Activated T-cell treated with anti-CD3 and anti-CD28 coated beads, Interleukin-2, amount 50 U/mL, for 48 hours (primary cell): ENCODE data around the gene CACNA1C.

ENCODE experiments used
- DNase-seq, 2 experiments: peaks; one replicate each; pipeline ENCODE4 v3.0.0-alpha.2; 2020

CACNA1C gene

DNA sequence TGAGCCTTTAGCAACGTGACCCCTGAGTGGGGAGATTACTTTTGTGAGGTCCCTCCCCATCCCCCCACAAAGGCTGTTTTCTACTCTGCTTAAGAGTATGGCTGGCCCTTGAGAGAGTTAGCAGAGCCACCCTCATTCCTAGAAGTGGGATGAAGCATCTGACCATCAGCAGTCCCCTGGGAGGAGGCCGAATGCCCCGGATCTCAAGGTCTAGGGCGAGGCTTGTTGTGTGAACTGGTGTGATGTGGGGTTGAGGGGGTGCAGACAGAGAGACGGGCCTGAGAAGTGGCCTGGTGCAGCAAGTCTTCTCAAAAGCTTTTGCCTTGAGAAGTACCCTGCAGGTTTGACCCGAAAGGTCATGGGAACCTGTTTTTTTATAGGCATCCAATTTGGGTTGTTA, 589.0 kb downstream of the CACNA1C start:
- no peak for DNase-seq

DNA sequence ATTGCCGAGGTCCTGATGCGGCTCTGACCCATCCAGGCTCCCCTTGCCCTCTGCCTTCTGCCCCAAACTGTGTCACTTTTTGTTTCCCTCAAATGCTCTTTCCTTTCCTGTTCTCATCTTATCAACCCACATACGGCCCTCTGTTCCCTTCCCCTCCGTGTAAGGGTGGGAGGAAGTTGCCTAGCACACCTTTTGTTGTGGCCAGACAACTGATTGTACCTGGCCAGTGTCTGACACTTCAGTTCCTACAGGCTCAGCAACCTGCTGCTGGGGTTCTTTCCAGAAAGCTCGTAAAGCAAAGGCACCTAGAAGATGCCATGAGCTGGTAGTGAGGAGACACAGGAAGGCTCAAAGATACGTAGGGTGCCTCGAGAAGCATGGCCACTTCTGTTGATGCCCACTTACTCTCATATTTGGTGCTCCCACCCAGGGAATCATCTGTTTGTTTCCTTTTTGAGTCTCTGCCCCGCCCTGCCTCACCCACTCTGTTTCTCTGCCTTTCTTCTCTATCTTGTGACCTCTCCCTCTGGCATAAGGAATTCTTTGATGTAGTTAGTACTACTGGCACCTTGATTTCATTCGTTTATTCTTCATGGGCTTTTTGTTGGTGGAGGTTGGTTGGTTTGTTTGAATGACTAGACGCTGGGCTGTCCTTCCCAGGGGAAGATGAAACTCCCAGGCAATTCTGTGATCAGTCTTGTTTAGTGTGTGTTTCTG, 589.5 kb downstream of the CACNA1C start:
- DNase-seq, result peak in 1 of 2 experiments; percentile 22

DNA sequence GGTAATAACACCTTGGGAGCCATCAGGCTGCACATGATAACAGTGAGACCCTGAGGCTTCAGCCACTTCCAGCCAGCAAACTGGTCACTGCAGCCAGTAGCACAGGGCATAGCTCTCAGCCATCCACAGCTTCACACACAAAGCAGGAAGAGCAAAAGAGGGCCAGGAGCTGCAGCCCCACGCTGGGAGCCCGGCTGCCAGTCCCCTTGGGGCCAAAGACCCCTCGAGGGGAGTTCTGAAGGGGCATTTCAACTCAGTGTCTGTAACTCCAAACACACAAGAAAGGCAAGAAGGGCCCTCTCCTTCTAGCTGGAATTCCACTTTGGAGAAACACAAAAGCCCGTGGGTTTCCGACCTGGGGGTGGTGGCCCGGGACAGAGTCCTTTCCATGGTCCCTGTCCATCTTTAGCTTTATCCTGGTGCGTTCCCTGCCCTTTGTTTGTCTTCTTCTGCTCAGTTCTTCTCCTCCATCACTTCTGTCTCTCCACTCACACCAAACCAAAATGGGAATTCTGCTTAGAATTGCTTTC, 590.2 kb downstream of the CACNA1C start:
- no peak for DNase-seq

DNA sequence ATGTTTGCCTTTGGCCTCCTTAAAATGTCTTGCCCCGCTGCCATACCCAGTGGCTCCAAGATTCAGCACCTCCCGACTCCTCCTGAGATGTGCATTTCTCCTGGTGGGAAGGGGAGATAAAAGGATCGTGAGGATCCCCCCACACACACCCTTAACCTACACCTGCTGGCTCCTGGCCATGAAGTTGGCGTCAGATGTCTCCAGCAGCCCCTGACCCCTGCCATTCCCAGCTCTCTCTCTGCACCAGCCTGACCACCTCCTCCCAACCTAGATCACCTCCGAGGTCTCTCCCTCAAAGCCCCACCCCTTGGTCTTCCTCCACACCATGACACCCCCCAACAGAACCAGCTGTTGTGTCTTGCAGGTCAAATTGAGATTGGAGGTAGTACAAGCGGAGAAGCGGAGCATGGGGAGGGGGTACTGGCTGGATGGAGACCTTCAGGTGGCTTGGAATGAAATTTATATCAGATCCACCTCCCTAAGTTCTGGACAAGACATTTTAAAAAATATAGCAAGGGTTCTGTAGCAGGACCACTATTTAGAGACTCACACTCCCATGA, 590.9 kb downstream of the CACNA1C start:
- DNase-seq, result no peak

DNA sequence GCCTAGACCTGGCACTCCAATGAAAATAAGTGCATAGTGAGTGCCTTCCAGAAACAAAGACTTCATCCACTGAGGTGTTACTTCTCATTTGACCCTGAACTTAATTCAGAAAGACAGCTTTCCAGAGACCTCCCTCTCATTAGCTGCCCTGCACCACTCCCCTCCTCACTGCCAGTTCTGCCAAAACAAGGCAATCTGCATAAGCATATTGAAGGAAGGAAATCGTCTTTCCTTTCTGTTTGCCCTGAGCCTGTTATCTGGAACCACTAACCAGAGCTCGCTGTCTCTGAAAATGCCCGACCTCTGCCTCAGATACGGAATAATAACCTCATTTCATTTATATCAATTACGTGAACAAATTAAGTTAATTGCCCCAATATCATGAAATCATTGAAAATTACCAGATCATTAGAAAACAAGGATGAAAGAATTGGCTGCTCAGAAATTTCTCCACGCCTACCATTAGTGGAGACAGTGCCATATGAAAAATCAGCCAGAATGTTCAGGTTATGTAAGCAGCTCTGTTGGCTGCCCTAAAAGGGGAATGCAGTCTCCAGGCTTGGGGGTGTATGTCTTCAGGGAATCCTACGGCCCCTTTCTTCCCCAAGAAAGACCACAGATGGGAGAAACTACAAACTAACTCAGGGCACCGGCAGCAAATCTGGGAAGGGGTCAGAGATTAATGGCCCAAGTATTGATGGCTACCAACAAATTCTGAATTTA, 592.1 kb downstream of the CACNA1C start:
- no peak for DNase-seq

DNA sequence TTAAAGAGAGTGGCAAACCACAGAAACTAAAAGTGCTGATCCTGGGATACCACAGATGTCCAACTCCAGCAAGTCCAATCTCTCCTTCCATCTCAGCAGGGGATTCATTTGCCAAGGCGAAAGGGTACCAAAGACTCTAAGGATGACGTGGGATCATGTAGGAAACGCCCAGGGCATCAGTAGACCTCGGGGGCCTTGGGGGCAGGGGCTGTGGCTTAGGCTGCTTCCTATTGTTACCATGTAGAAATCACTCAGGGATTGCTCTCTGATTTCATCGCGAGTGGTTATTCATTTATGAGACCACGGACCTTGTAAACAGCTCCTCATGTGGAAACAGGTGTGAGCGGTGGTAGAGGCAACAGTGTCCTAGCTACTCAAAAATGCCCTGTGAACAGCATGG, 592.7 kb downstream of the CACNA1C start:
- no peak for DNase-seq

DNA sequence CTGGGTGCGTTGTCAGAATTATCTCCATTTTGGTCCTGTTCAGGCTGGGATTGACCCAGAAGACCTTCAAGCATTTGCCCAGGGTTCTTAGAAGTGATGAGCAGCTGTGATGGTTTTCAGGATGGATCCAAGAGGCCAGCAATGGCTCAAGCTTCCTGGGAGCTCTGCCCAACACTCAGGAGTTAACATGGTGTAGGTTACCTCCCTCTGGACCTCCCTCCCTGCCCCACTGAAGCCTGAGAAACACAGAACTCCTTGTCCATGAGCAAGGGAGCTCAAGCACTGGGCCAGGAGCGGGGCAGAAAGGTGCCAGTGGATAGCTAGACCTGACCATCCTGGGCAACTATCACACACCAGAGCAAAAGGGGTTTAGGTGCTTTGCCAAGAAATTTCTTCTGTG, 593.6 kb downstream of the CACNA1C start:
- DNase-seq, result no peak

DNA sequence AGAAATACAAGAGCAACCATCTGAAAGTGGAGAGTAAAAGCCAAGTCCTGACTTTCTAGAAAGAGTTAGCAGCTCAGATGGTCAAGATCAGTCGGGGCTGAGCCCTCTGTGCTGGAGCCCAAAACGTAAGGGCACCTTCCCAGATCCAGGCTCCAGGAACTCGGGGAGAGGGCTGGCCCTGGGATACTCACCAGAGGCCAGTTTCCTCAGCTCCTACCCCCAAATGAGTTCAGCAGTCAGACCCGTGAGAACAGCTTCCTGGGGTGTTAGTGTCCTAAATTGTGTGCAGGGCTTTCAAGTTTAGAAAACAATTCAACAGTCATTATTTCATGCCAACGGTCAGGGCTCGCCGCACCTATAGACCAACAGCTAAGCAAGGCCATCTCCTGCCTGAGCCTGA, 594.4 kb downstream of the CACNA1C start:
- DNase-seq, result no peak

DNA sequence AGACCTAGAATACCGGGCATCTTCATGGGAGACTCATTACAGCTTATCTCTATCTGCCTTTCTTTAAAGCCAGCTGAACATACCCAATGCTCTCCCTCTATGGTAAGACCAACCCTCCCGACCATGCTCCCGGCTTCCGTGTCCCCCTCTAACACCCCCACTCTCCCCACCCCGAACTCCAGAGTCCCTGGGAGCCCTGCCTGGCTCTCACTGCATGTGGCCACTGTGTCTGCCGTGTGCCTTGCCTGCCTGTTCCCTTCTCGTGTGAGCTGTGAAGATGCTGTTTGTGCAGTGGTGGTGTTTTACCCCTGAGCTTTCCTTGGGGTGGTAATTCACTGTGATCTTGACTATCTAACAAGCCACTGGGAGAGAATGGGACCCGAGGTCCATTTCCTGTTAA, 595.6 kb downstream of the CACNA1C start:
- no peak for DNase-seq

DNA sequence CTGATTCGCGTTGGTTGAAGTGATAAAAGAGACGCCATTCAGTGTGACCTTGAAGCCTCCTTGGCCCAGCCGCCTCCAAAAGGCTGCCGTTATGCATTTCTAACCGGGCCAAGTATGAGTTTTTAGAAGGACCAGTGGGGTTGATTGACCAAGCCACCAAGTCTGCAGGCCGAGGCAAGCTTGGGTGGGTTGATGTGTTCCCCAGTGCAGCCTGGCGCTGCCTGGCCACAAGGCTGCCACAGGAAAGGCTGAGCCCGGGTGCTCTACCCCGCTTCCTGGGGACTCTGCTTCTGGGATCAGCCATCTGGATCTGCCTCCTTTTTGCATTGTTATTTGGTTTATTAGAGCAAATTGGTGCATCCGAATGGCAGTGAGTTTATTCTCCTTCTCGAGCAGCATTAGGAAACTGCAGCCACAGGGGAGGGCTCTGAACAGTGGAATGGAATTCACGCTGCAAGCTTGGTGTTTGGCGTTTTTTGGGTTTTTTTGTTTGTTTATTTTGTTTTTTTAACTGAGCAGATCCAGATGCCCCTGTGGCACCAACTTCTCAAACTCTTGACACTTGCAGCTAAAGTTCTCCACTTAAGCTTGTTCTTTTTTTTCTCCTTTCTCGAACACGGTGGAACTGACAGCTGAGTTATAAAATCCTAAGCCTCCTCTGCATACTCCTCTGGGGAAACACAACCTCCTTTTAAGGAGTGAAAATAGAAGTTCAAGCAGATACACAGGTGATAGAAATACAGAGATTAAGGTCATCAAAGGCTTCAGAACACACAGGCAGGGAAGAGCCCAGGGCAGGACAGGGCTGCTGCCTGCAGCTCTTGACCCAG, 596.6 kb downstream of the CACNA1C start:
- no peak for DNase-seq

DNA sequence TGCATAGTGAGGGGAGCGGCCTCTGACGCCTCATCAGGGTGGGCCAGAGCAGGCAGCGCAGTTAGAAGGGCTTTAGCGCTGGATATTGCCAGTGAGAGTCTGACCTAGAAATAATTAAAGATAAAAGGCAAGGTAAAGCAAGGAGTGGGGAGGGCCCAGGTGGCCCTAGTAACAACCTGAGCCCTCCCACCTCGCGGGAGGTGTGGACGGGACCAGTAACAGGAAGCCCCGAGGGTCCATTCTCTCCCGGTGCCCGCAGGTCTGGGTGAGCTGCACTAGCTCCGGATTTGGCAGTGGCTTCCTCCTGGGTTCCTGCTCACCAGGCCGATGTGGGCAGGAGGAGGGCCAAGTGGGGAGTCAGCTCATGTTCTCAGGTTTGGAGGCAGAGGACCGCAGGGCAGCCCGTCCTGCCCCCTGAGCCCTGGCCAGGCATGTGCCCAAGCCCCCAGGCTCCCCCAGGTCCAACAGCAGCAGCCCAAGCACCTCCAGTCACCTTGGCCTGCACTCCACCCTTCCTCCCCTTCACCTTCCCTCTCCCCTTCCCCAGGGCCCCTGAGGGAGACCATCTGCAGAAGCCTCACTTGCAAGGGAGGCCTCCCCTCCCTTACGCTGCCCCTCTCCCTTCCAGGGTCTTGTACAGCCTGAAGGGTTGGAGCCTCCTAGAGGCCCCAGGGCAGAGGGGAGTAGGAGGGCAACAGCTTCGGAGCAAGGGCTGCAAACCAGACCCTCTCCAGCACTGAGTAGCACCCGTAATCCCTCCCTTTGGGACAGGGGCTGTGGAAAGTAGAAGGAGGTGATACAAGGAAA, 597.7 kb downstream of the CACNA1C start:
- DNase-seq, result no peak

DNA sequence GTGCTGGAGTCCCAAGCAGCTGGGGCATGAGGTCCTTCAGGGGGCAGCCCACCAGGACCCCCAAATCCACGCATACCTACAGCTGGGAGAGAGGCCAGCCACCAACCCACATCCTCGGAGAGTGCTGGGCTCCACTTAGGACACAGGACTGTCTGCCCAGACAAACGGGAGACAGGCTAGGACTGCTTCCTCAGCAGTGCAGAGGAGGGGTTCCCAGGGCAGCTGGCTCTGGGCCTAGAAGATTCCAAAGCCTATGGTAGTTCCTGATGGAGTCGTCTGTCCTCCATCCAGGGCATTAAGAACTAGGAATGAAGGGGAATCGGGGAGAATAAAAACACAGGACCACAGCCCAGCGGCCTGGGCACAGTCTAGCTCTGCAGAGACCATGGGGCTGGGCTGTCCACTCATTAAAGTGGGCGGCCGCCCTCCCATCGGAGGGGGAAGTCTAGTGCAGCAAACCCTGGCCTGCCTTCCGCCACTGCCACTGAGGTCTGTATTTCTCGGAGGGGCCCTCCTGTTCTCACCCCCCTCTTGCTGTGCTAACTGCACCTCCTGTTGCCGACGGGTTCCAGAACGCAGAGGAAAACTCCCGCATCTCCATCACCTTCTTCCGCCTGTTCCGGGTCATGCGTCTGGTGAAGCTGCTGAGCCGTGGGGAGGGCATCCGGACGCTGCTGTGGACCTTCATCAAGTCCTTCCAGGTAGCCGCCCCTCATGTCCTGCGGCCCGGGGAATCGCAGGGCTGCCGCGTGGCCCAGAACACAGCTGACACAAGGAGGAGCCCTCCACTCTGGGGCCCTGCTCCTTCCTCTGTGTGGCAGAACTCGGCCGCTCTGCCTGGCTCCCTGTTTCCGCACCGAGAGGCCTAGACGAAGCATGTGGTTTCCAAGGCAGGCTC, 598.5 kb downstream of the CACNA1C start:
- DNase-seq, result no peak

DNA sequence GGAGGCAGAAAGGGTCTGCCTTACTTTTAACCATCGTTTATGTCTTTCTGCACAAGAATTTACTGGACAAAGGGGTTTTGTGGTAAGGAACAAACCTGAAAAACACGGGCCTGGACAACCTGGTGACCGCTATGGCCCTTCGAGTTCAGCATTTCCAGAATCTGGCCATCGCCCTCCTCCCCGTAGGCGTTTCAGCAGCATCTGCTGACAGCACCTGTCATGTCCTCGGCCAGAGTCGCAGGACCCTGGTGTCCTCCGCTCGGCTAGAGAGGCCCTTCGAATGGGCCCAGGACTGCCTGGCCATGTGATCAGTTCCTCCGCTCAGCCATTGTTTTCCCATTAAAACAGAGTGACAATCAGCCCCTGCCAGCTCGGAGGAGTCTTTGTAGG, 599.2 kb downstream of the CACNA1C start:
- DNase-seq, result no peak

DNA sequence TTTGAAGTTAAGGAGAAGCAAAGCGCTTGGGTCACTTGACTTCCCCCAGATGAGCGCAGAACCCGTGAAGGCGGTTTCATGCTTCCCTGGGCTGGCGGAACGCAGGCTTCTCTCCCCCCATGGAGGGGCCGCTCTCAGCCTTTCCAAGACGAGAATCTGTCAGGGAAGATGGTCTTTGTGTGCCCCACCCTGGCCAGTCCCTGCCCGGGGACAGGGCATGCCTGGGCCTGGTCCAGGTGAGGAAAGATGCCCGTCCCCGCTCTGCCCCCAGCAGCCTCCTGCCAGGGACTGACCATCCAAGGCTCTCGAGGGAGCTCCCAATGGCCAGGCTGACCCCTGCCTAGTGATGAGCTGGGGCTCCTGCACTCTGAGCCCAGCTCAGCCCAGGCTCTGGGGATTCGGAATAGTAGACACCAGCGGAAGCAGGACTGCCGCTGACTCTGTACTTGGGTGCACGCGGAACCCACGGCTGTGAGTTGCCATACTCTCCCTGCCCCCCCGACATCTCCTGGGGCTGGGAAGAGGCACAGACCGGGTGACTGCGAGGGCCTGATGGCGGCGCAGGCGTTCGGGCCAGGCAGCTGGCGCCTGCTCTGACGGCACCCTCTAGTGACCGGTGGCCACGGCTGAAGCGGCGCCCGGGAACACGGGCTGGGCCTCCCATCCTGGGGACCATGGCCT, 599.8 kb downstream of the CACNA1C start:
- no peak for DNase-seq

DNA sequence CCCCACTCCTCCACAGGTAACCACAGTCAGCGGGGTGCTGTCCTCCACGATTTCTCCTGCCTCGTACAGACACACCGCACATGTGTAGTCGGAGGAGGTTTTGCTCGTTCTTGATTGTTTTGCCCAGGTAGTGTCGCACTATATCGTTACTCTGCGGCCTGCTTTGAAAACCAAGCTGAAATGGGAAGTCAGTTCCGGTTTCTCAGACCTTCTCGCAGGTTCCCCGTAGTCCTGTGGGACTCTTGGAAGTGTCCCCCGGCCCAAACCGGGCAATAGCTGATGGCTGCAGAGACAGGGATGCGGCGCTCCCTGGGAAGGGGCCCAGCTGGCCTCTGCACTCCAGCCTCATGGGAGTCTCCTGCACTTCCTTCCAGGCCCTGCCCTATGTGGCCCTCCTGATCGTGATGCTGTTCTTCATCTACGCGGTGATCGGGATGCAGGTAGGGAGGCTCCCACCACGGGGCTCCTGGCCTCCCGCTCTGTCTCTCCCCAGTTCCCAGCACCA, 600.7 kb downstream of the CACNA1C start:
- no peak for DNase-seq

DNA sequence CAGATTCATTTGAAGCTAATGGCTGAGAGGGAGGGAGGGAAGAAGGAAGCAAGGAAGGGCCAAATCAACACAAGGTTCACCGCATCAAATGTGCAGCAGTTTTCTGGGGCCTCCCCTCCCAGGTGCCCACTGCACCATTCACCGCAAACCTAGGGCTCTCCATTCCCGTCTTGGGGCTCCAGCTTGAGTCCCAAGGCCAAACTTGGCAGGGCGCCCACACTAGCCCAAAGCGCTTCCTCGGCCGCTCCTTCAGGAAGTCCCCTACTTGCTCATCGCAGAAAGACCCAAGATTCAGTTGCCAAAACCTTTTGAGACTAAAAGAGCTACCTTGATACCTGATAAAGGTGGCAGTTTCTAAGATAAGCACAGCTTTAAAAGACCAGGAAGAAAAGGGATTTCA, 601.5 kb downstream of the CACNA1C start:
- DNase-seq, result no peak

DNA sequence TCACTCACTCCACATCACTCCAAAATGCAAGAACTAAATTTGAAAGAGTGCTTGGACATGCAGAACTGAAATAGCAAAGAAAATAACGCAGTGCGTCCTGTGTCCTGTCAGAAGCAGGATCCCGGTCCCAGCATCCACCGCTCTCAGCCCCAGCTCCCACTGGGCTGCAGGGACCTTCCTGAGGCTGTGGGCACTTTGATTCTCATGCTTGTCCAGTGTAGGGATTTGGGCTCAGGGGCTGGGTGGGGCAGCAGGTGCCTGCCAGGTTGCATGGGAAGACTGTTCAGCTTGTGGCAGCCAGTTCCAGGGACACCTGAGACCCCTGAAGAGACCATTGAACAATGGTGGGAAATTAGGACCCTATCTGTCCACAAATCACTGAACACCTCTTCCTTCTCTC, 602.0 kb downstream of the CACNA1C start:
- DNase-seq, result no peak

DNA sequence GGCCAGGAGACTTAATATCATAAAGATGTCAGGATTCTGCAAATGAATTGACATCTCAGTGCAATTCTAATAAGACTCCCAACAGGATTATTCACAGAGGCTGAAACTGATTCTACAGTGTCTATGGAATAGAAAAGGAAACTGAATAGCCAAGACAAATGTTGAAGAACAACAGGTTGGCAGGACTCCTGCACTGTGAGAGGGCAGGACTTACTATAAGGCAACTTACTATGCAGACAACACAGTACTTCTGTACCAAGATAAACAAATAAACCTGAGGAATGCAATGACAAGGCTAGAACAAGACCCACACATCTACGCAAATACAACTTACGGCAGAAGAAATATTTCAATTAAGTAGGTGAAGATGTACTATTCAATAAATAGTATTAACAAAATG, 609.7 kb downstream of the CACNA1C start:
- no peak for DNase-seq

DNA sequence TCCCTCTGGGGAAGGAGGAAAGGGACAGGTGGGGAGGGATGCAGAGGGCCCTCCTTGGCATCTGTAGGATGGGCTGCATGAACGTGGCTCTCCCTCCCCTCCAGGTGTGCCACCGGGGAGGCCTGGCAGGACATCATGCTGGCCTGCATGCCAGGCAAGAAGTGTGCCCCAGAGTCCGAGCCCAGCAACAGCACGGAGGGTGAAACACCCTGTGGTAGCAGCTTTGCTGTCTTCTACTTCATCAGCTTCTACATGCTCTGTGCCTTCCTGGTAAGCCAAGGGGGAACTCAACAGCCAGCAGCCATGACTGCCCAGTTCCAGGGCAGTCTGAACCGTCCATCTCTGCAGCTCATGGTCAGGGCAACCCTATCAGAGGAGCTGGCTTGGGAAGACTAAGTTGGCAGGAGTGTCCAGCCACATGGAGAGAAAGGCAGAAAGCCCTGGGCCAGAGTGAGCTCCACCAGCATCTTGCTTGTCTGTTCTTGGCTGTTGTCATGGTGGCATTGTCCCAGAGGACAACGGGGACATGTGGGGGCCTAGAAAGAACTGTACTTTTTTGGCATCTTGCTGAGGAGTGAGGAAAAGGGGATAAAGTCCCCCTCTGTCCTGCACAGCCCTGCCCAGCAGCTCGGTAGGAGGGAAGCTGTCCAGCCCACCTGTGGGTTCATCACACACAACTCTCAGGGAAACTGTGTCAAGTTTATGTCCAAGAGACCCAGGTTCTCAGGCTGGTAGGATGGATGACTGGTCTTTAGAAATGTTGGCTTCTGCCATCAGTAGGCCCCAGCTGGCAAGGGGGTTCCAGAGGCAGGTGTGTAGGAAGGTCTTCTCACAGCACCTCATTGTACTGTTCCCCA, 612.2 kb downstream of the CACNA1C start:
- DNase-seq, result no peak
